CD4-positive, alpha-beta T cell treated with Interleukin-4 for 1 hour (primary cell): ENCODE measurements around the gene PCARE.
A peak's percentile ranks its signal among the peaks of the same experiment; 100 is the strongest.
"Not testable (repeated sequence)": the region's sequence is repeated elsewhere in the genome, so short reads cannot be mapped to it uniquely, and the experiment has no call there.

ENCODE experiments used
- DNase-seq, 2 donors: peaks; one replicate each; pipeline ENCODE4 v3.0.0-alpha.2; 2020 to 2022

The PCARE gene

GRCh38 chr2:29074411-29074810 is at the start of gene PCARE:
Gene PCARE (minus strand): TSS chr2:29074523. CDS start chr2:29074261, 262 bp downstream.
- no peak for DNase-seq

GRCh38 chr2:29123617-29124349 is 49.5 kb upstream of the PCARE start:
- DNase-seq, result no peak

DNA sequence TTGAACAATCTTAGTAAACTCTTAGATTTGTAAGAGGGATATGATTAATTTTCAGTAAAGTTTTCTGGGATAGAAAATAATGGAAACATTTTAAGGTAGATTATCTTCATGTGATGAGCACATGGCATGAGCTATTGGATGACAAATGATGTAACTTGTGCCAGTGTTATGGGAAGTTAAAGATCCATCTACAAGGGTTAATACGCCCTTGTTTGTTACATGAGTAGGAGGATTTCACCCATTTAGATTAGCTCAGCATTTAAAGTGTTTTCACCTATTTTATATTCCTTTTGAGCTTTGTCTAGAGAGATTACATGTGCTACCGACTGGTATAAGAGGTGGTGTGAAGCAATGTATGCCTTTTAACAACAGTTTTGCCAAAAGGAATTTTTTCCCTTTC is 46.5 kb upstream of the PCARE start:
- DNase-seq, result no peak

- DNase-seq, result peak in 1 of 2 donors; percentile 47
Observed at GRCh38 chr2:29119211-29119610, 44.9 kb upstream of the PCARE start.

- DNase-seq, result no peak
Observed at GRCh38 chr2:29117636-29118303, 43.4 kb upstream of the PCARE start.

DNA sequence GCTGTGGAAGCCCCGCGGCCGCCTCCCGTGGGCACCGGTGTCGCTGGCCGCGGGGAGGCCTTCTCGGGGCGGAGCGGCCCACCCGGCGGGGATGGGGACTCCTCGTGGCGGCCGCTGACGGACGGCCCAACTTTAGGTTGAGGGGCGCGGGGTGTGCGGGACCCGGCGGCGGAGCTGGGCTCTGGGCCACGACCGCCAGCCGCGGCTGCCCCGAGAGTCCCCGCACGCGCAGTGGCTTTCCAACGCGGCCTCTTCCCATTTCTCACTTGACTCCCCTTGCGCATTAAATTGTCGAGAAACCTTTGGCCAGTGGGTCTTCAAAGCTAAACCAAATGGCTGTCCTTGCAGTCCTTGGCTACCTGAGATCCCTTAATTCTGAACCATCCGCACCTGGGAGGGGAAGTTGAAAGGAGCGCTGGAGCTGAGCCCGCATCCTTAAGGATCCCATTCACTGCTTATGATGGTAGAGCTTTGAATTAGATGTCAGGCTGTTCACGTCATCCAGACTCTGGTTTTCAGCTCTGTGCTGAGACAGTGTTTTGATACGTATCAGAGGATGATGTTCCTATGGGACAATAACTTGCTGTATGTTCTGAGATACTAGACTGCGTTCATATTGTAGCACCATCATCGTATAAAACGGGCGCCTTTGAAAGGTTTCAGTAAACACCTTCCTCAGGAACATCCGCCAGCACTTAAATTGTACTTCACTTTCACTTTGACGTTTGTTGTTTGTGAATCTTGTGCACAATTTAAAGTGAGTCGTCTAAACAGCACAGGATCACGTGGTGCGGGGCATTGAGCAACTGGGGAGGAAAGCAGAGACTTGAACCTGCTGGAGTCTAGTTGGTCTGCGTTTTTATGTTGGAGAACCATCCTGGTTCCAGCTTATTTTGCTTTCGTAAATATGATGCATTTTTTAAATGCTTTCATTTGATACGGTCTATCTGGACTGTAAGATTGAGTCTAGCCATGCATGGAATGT is 41.8 kb upstream of the PCARE start:
- peak; percentile 74 to 83 for DNase-seq

GRCh38 chr2:29114946-29115609 is 40.8 kb upstream of the PCARE start, which contains the start of gene CLIP4:
Gene CLIP4 (plus strand): TSS chr2:29115415. CDS start chr2:29121389, 5,974 bp downstream.
- DNase-seq, result peak; percentile 68 to 75

DNA sequence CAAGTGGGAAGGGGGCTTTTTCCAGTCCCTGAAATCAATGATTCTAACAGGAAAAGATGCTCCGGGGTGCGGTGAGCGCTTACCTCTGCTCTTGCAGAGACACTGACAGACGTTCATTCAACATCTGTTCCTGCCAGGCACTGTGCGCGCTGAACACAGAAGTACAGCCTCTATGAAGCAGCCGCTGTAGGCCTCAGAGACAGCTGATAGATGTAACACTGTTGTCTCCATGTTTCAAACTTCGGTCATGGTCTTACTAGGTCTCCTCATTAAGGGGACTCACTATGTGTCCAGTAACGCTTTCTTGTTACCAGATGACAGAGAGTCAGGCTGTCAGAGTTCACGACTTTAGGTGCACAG is 40.2 kb upstream of the PCARE start:
- DNase-seq, result no peak

DNA sequence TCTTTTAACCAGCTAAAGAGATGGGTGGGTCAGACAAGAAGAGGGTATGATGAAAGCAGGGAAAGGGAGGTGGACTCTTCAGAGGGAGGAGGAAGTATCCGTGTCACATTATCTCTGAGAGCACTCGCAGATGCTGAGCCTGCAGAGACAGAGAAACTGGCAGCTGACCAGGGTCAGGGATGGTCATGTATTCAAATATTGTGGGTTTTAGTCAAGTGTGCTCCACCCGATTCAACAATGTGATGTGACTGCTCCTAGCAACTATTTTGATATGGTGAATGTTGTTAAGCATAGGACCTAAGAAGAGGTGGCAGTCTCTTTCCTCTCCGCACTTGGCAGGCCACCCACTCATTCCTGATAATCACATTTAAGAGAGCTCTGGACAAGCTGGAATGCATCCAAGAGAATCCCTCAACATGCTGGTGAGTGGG is 39.6 kb upstream of the PCARE start:
- DNase-seq, result peak; percentile 14 to 77

GRCh38 chr2:29113027-29113686 is 38.8 kb upstream of the PCARE start:
- no peak for DNase-seq

- no peak for DNase-seq
Observed at GRCh38 chr2:29112379-29112778, 38.1 kb upstream of the PCARE start.

GRCh38 chr2:29110916-29111535 is 36.7 kb upstream of the PCARE start:
- no peak for DNase-seq

DNA sequence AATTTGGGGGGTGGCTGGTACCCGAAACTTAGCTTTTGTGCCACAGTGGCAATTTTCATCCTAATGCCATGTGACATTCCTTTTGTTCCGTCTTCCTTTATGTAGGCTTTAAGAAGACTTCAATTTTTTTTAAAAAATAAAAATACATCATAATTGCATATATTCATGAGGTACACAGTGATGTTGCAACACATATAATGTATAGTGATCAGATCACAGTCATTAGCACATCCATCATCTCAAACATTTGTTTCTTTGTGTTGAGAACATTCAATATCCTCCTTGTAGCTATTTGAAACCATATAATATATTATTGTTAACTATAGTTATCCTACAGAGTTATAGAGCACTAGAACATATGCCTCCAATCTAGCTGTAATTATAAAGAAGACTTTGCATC is 34.9 kb upstream of the PCARE start:
- DNase-seq, result no peak

GRCh38 chr2:29108225-29108624 is 33.9 kb upstream of the PCARE start:
- DNase-seq, result no peak

GRCh38 chr2:29107547-29107946 is 33.2 kb upstream of the PCARE start:
- DNase-seq, result not testable (repeated sequence)

GRCh38 chr2:29106980-29107388 is 32.7 kb upstream of the PCARE start:
- no peak for DNase-seq

DNA sequence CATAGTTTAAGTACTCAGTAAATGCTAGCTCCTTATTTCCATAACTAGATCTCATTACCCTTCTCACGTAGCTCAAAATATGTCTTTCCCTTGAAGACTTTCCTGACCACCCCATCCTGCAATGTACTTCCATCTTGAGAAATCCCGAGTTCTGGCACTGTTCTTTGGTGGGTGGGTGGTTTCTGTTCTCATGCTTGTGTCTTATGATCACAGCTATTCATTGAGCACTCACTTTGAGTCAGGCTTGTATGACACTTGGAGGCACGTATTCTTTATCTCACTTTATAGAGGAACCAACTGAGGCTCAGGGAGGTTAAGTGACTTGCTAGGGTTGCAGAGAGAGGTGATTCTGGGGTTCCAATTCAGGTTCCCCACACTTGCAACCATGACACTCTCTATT is 31.9 kb upstream of the PCARE start:
- no peak for DNase-seq

GRCh38 chr2:29105375-29105774 is 31.1 kb upstream of the PCARE start:
- DNase-seq, result no peak

DNA sequence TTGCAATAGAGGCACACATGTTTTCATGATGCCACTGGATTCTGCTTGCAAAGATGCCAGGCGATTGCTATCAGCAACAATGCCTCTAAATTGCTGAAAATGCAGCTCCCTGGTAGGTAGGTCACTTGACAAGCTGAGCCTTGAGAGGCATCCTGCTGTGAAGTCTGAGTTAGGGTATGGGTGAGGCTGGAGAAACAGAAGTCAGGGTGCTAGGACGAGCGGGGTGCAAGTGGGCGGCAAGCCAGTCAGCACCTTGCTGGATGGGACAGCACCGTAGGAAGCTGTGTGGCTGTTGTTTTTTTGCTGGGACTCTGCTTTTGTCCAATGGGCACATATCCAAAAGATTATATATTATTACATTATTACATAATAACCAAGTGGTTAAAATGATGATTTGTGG is 30.4 kb upstream of the PCARE start:
- no peak for DNase-seq

- DNase-seq, result no peak
Observed at GRCh38 chr2:29100564-29100963, 26.2 kb upstream of the PCARE start.

GRCh38 chr2:29097569-29097968 is 23.2 kb upstream of the PCARE start:
- DNase-seq, result no peak

DNA sequence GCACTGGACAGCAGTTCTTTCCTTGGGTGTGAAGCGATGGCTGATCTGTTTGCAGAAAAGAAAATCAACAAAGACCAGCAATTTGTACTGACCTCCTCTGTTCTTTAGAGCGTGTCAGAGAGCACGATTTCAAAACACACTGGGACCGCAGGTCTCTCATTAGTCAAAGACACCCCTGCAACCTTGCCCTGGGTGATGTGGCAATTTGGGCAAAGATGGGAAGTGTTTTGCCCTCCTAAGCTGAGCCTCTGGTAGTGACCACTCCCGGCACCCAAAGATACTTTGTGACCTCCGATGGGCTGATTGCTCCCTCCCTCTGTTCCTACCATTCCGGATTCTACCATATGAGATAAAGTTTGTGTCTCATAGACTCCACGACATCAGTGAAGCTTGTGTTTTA is 22.6 kb upstream of the PCARE start:
- DNase-seq, result no peak
